Measurements from ENCODE around the gene CDH8. TPM values are rescaled to one million over a fixed set of nuclear protein-coding genes. Genes with fewer than 3 reads are reported as not detected.
A peak's percentile ranks its signal among the peaks of the same experiment; 100 is the strongest.
"Not testable (repeated sequence)": the region's sequence is repeated elsewhere in the genome, so short reads cannot be mapped to it uniquely, and the experiment has no call there.

CDH8 gene
- total and polyA plus RNA-seq, 4 donors = 0.33 to 15.4 (median 3.7) TPM

- Histone ChIP-seq H3K4me3 (ENCODE audit: low read length in 2 of 2) (no peak overlapping the region), H3K4me1 (ENCODE audit: control insufficient read depth in 1 of 2, insufficient read depth in 2 of 2, low read length in 2 of 2) (no peaks in the 10 kb centered on the region), H3K36me3 (ENCODE audit: control insufficient read depth in 1 of 2, insufficient read depth in 2 of 2, low read length in 1 of 2) (no peaks in the 10 kb centered on the region), H3K27ac (ENCODE audit: low read depth in 1 of 2, low read length in 2 of 2) (no peak overlapping the region), H3K27me3 (ENCODE audit: control insufficient read depth in 1 of 2, insufficient read depth in 2 of 2, low read length in 1 of 2) (no peaks in the 10 kb centered on the region), H3K9me3 (ENCODE audit: control insufficient read depth, low read length) (no peaks in the 10 kb centered on the region)
- ATAC-seq (ENCODE audit: low FRiP score) (no peak), DNase-seq (no peak)
- WGBS, 2 donors = 95 to 98% methylated on average over 8 of the region's 8 CpGs
- intact Hi-C loops (cut with DNase I) = no loop called here
These were observed 222.9 kb downstream of the CDH8 start for GRCh38 chr16:61813339-61813738.

GRCh38 chr16:61812251-61812650 lies 224.0 kb downstream of the CDH8 start:
- Histone ChIP-seq H3K36me3 (ENCODE audit: control insufficient read depth in 1 of 2, insufficient read depth in 2 of 2, low read length in 1 of 2) (no peaks in the 10 kb centered on the region), H3K4me3 (ENCODE audit: low read length in 2 of 2) (no peak overlapping the region), H3K9me3 (ENCODE audit: control insufficient read depth, low read length) (no peaks in the 10 kb centered on the region), H3K27me3 (ENCODE audit: control insufficient read depth in 1 of 2, insufficient read depth in 2 of 2, low read length in 1 of 2) (no peaks in the 10 kb centered on the region), H3K4me1 (ENCODE audit: control insufficient read depth in 1 of 2, insufficient read depth in 2 of 2, low read length in 2 of 2) (no peaks in the 10 kb centered on the region), H3K27ac (ENCODE audit: low read depth in 1 of 2, low read length in 2 of 2) (no peak overlapping the region)
- intact Hi-C loops (cut with DNase I) = no loop called here
- no peak for DNase-seq
- no peak for ATAC-seq (ENCODE audit: low FRiP score)

DNA sequence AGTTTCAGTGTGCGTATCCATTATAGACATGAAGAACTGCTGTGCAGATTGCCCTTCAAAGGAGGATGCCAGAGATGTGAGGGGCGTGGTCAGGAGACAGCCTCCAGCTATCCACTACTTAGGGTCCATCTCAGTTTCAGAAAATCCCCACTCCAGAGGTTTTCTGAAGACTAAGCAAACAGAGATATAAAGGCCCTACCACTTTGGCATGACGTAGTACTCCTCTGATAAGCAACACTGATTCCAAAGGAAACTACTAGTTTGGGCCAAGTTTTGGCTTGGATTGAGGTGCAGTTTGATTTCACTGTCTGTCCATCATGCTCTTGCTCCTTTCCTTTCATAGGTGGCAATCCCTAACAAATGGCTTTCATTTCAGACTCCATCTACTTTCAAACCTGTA lies 228.7 kb downstream of the CDH8 start:
- intact Hi-C loops (cut with DNase I) = no loop called here
- no peak overlapping the region for H3K27ac ChIP-seq (ENCODE audit: low read depth in 1 of 2, low read length in 2 of 2)
- DNase-seq = no peak
- no peaks in the 10 kb centered on the region for H3K27me3 ChIP-seq (ENCODE audit: control insufficient read depth in 1 of 2, insufficient read depth in 2 of 2, low read length in 1 of 2)
- H3K9me3 ChIP-seq (ENCODE audit: control insufficient read depth, low read length) = no peaks in the 10 kb centered on the region
- H3K4me3 ChIP-seq (ENCODE audit: low read length in 2 of 2) = no peak overlapping the region
- 81 to 83% methylated on average over 3 of the region's 3 CpGs for WGBS, 2 donors
- H3K4me1 ChIP-seq (ENCODE audit: control insufficient read depth in 1 of 2, insufficient read depth in 2 of 2, low read length in 2 of 2) = no peaks in the 10 kb centered on the region
- no peaks in the 10 kb centered on the region for H3K36me3 ChIP-seq (ENCODE audit: control insufficient read depth in 1 of 2, insufficient read depth in 2 of 2, low read length in 1 of 2)
- no peak for ATAC-seq (ENCODE audit: low FRiP score)

GRCh38 chr16:61801217-61801616 lies 235.0 kb downstream of the CDH8 start:
- 96 to 97% methylated on average over 7 of the region's 10 CpGs for WGBS, 2 donors
- DNase-seq; H3K4me3 ChIP-seq (ENCODE audit: low read length in 2 of 2); H3K9me3 ChIP-seq (ENCODE audit: control insufficient read depth, low read length); H3K4me1 ChIP-seq (ENCODE audit: control insufficient read depth in 1 of 2, insufficient read depth in 2 of 2, low read length in 2 of 2); ATAC-seq (ENCODE audit: low FRiP score); intact Hi-C loops (cut with DNase I); H3K36me3 ChIP-seq (ENCODE audit: control insufficient read depth in 1 of 2, insufficient read depth in 2 of 2, low read length in 1 of 2); H3K27me3 ChIP-seq (ENCODE audit: control insufficient read depth in 1 of 2, insufficient read depth in 2 of 2, low read length in 1 of 2); H3K27ac ChIP-seq (ENCODE audit: low read depth in 1 of 2, low read length in 2 of 2): not testable (repeated sequence)

GRCh38 chr16:61798741-61799140 lies 237.5 kb downstream of the CDH8 start:
- Histone ChIP-seq H3K4me1 (ENCODE audit: control insufficient read depth in 1 of 2, insufficient read depth in 2 of 2, low read length in 2 of 2) (no peaks in the 10 kb centered on the region), H3K27ac (ENCODE audit: low read depth in 1 of 2, low read length in 2 of 2) (no peak overlapping the region), H3K9me3 (ENCODE audit: control insufficient read depth, low read length) (no peaks in the 10 kb centered on the region), H3K4me3 (ENCODE audit: low read length in 2 of 2) (no peak overlapping the region), H3K36me3 (ENCODE audit: control insufficient read depth in 1 of 2, insufficient read depth in 2 of 2, low read length in 1 of 2) (no peaks in the 10 kb centered on the region), H3K27me3 (ENCODE audit: control insufficient read depth in 1 of 2, insufficient read depth in 2 of 2, low read length in 1 of 2) (no peaks in the 10 kb centered on the region)
- WGBS, 2 donors = 67 to 74% methylated on average over 2 of the region's 2 CpGs
- intact Hi-C loops (cut with DNase I) = no loop called here
- DNase-seq = no peak
- no peak for ATAC-seq (ENCODE audit: low FRiP score)

DNA sequence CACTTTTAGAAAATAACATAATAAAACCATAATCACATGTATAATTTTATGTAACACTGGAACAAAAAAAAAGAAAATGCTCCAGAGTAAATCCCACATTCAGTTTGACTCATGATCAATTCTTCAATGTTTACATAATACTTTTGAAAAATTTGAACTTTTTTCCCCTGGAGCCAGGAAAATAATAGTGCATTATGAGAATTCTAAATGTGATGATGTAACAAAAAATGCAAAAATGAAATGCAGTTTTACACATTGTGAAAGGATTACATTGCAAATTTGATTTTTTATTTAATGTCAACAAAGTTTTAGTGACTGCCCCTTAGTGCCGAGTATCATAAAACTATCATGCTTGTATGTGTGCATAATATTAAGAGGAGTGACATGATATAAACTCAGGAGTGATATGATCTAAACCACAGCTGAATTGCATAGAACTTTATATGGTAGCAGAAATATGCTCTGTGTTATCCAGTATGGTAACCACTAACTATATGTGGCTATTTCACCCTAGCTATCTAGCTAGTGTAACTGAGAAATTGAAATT lies 238.2 kb downstream of the CDH8 start:
- ATAC-seq (ENCODE audit: low FRiP score) (no peak), DNase-seq (no peak)
- Histone ChIP-seq H3K27ac (ENCODE audit: low read depth in 1 of 2, low read length in 2 of 2) (no peak overlapping the region), H3K4me3 (ENCODE audit: low read length in 2 of 2) (no peak overlapping the region), H3K9me3 (ENCODE audit: control insufficient read depth, low read length) (no peaks in the 10 kb centered on the region), H3K4me1 (ENCODE audit: control insufficient read depth in 1 of 2, insufficient read depth in 2 of 2, low read length in 2 of 2) (no peaks in the 10 kb centered on the region), H3K36me3 (ENCODE audit: control insufficient read depth in 1 of 2, insufficient read depth in 2 of 2, low read length in 1 of 2) (no peaks in the 10 kb centered on the region), H3K27me3 (ENCODE audit: control insufficient read depth in 1 of 2, insufficient read depth in 2 of 2, low read length in 1 of 2) (no peaks in the 10 kb centered on the region)
- WGBS, 2 donors = 73% methylated on average over 1 of the region's 1 CpG
- intact Hi-C loops (cut with DNase I) = no loop called here

DNA sequence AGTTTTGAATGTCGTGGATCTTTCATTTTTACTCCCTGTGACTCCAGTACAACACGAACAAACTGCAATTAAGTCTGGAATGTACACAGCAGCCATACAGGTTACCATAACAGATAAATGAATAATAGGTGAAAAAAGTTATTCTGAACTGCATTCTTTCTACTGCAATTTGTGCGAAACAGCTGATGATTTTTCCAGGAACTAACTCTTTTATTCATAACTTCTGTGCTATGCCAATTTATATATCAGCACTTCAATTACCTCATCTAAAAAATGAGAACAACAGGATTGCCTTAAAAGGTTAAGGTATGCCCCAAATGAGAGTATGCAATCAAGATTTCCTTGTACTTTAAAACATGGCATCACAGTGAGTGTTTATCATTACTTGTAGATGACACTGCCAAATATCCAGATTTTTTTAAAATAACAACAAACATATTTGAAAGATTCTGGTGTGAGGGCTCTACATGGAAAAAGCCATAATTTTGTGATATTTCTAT lies 238.9 kb downstream of the CDH8 start:
- ATAC-seq (ENCODE audit: low FRiP score) (no peak), DNase-seq (no peak)
- Histone ChIP-seq H3K4me1 (ENCODE audit: control insufficient read depth in 1 of 2, insufficient read depth in 2 of 2, low read length in 2 of 2) (no peaks in the 10 kb centered on the region), H3K27ac (ENCODE audit: low read depth in 1 of 2, low read length in 2 of 2) (no peak overlapping the region), H3K4me3 (ENCODE audit: low read length in 2 of 2) (no peak overlapping the region), H3K9me3 (ENCODE audit: control insufficient read depth, low read length) (no peaks in the 10 kb centered on the region), H3K27me3 (ENCODE audit: control insufficient read depth in 1 of 2, insufficient read depth in 2 of 2, low read length in 1 of 2) (no peaks in the 10 kb centered on the region), H3K36me3 (ENCODE audit: control insufficient read depth in 1 of 2, insufficient read depth in 2 of 2, low read length in 1 of 2) (no peaks in the 10 kb centered on the region)
- WGBS, 2 donors = 20 to 25% methylated on average over 3 of the region's 3 CpGs
- intact Hi-C loops (cut with DNase I) = no loop called here

- H3K4me3 ChIP-seq (ENCODE audit: low read length in 2 of 2) = no peak overlapping the region
- H3K36me3 ChIP-seq (ENCODE audit: control insufficient read depth in 1 of 2, insufficient read depth in 2 of 2, low read length in 1 of 2) = no peaks in the 10 kb centered on the region
- 29 to 31% methylated on average over 4 of the region's 4 CpGs for WGBS, 2 donors
- H3K4me1 ChIP-seq (ENCODE audit: control insufficient read depth in 1 of 2, insufficient read depth in 2 of 2, low read length in 2 of 2) = no peaks in the 10 kb centered on the region
- no peak for DNase-seq
- H3K27ac ChIP-seq (ENCODE audit: low read depth in 1 of 2, low read length in 2 of 2) = no peak overlapping the region
- intact Hi-C loops (cut with DNase I) = no loop called here
- ATAC-seq (ENCODE audit: low FRiP score) = peak; percentile 66
- no peaks in the 10 kb centered on the region for H3K27me3 ChIP-seq (ENCODE audit: control insufficient read depth in 1 of 2, insufficient read depth in 2 of 2, low read length in 1 of 2)
- no peaks in the 10 kb centered on the region for H3K9me3 ChIP-seq (ENCODE audit: control insufficient read depth, low read length)
These were observed 243.9 kb downstream of the CDH8 start for GRCh38 chr16:61792194-61792909.

GRCh38 chr16:61791464-61791863 lies 244.8 kb downstream of the CDH8 start:
- 17 to 20% methylated on average over 2 of the region's 2 CpGs for WGBS, 2 donors

More at GRCh38 chr16:61791464-61791863, 244.8 kb downstream of the CDH8 start:
- Histone ChIP-seq H3K27me3 (ENCODE audit: control insufficient read depth in 1 of 2, insufficient read depth in 2 of 2, low read length in 1 of 2) (no peaks in the 10 kb centered on the region), H3K9me3 (ENCODE audit: control insufficient read depth, low read length) (no peaks in the 10 kb centered on the region), H3K27ac (ENCODE audit: low read depth in 1 of 2, low read length in 2 of 2) (peak overlapping the region in 1 of 2 donors; percentile 60), H3K4me1 (ENCODE audit: control insufficient read depth in 1 of 2, insufficient read depth in 2 of 2, low read length in 2 of 2) (no peaks in the 10 kb centered on the region), H3K4me3 (ENCODE audit: low read length in 2 of 2) (no peak overlapping the region), H3K36me3 (ENCODE audit: control insufficient read depth in 1 of 2, insufficient read depth in 2 of 2, low read length in 1 of 2) (no peaks in the 10 kb centered on the region)
- DNase-seq = no peak
- intact Hi-C loops (cut with DNase I) = no loop called here
- ATAC-seq (ENCODE audit: low FRiP score) = no peak

Data from aorta (tissue), 5 donors.